ENCODE data around the gene GAL3ST1. TPM values are rescaled to one million over a fixed set of nuclear protein-coding genes. Genes with fewer than 3 reads are reported as not detected.

The GAL3ST1 gene
- total and polyA plus RNA-seq, 2 of the 8 experiments (the other 6 are each of a cell fraction or from before 2014, with no cell fraction given): 11.0 to 32.5 TPM

- H2AK5ac ChIP-seq (ENCODE audit: low read depth, low read length): no peak overlapping the region
- H2BK20ac ChIP-seq (ENCODE audit: low read length): no peak overlapping the region
- no peaks in the 10 kb centered on the region for H3K9me3 ChIP-seq (ENCODE audit: insufficient read depth in 2 of 2, low read depth in 1 of 2, low read length in 1 of 2)
- no peak overlapping the region for H2BK12ac ChIP-seq (ENCODE audit: low read depth, low read length)
- no peak overlapping the region for H2BK5ac ChIP-seq (ENCODE audit: low read depth, low read length)
- no peak overlapping the region for H4K5ac ChIP-seq (ENCODE audit: insufficient read length, low read depth, low read length)
- DNase-seq (ENCODE audit: low read depth in 1 of 2, low spot score in 2 of 2) (no peak), FAIRE-seq (no peak)
- no peak overlapping the region for H3K4ac ChIP-seq (replicated peaks; ENCODE audit: insufficient read length, low read depth, low read length)
- no peak overlapping the region for H4K91ac ChIP-seq (replicated peaks; ENCODE audit: insufficient read length, low read length)
- H3K4me2 ChIP-seq (ENCODE audit: insufficient read depth in 1 of 2, low read depth in 2 of 2, low read length in 2 of 2): no peak overlapping the region
- H3K79me2 ChIP-seq (ENCODE audit: control insufficient read depth in 1 of 2, insufficient read depth in 2 of 2, low read length in 2 of 2): no peaks in the 10 kb centered on the region
- no peak overlapping the region for H2BK120ac ChIP-seq (replicated peaks; ENCODE audit: low read depth, low read length)
- H3K27me3 ChIP-seq (replicated peaks in 1 of 4; ENCODE audit: control insufficient read depth in 3 of 4, extremely low read depth in 1 of 4, insufficient read depth in 3 of 4, low read length in 3 of 4): no peaks in the 10 kb centered on the region
- ChIA-PET CTCF (ENCODE audit: partially characterized antibody) (interaction anchor here (0.6 to 5.8 kb wide), 19 partner anchors 9 to 177 kb away, joined by 3 to 40 read pairs (median 4); partner anchors contain the start of gene PES1), POLR2A (ENCODE audit: partially characterized antibody) (interaction anchor here (3.6 kb wide), 1 partner anchor 11 kb away, joined by 16 read pairs; the partner anchor contains the start of gene PES1)
- no peak overlapping the region for H3K9ac ChIP-seq (replicated peaks in 1 of 4; ENCODE audit: extremely low read depth in 1 of 4, low read depth in 3 of 4, low read length in 3 of 4)
- peaks cover 3 to 10% (median 5%) of the 10 kb centered on the region in 4 experiments; a peak in 6 of 7 replicates for H3K4me1 ChIP-seq (replicated peaks in 1 of 4; ENCODE audit: control insufficient read depth in 3 of 4, insufficient read depth in 4 of 4, low read length in 3 of 4)
- no peak overlapping the region for H4K8ac ChIP-seq (ENCODE audit: extremely low read depth, insufficient read depth, low read length)
- H3K23me2 ChIP-seq (ENCODE audit: low read depth, low read length): no peaks in the 10 kb centered on the region
- 93% methylated on average over 4 of the region's 5 CpGs; no CpG with 5 or more reads in 1 of the 2 experiments for WGBS, 2 experiments (ENCODE audit: extremely low coverage in 1 of 2, insufficient coverage in 1 of 2, insufficient read length in 1 of 2, insufficient replicate concordance in 2 of 2, low coverage in 1 of 2, low lambda C conversion rate in 2 of 2, missing lambda C conversion rate in 1 of 2)
- peaks cover 0 to 2% of the 10 kb centered on the region in 2 experiments for H4K20me1 ChIP-seq (replicated peaks in 1 of 2; ENCODE audit: control insufficient read depth in 1 of 2, insufficient read depth in 2 of 2, low read length in 2 of 2)
- no peak overlapping the region for H3K27ac ChIP-seq (ENCODE audit: low read depth, low read length)
- no peak overlapping the region for H3K14ac ChIP-seq (ENCODE audit: insufficient read length)
- no peaks in the 10 kb centered on the region for H3K36me3 ChIP-seq (ENCODE audit: control insufficient read depth in 2 of 4, insufficient read depth in 4 of 4, low read length in 3 of 4)
- no peak overlapping the region for H2BK15ac ChIP-seq (ENCODE audit: low read length)
- H2AFZ ChIP-seq (ENCODE audit: low read length): no peak overlapping the region
- H3K79me1 ChIP-seq (ENCODE audit: low read depth, low read length): no peaks in the 10 kb centered on the region
- no peak overlapping the region for H3K4me3 ChIP-seq (ENCODE audit: extremely low read depth in 1 of 4, insufficient read depth in 2 of 4, low read depth in 3 of 4, low read length in 4 of 4)
- no peak overlapping the region for H3K56ac ChIP-seq (replicated peaks; ENCODE audit: insufficient read length, low read depth, low read length)
- H3K23ac ChIP-seq (ENCODE audit: insufficient read length): no peak overlapping the region
- H3K18ac ChIP-seq (ENCODE audit: extremely low read depth, low read length): no peak overlapping the region
- TF ChIP-seq ATF2 (IDR thresholded peaks at IDR 0.05; ENCODE audit: low read length) (no peak), JUND (IDR thresholded peaks at IDR 0.05; ENCODE audit: low read length) (no peak), CBX5 (IDR thresholded peaks at IDR 0.05; ENCODE audit: low read depth, low read length) (no peak), BRCA1 (IDR thresholded peaks at IDR 0.05; ENCODE audit: low read depth, low read length) (no peak), RNF2 (IDR thresholded peaks at IDR 0.05; ENCODE audit: borderline replicate concordance, low read depth, low read length, missing control alignments, poor library complexity, severe bottlenecking) (no peak), ZNF274 (IDR thresholded peaks at IDR 0.05; ENCODE audit: borderline replicate concordance, extremely low read depth, low read length) (no peak), CTCF (IDR thresholded peaks at IDR 0.05; ENCODE audit: control extremely low read depth in 1 of 3, insufficient read depth in 1 of 3, low read depth in 1 of 3, low read length in 3 of 3) (no peak), KDM5A (IDR thresholded peaks at IDR 0.05; ENCODE audit: low read length) (no peak), SUZ12 (IDR thresholded peaks at IDR 0.05; ENCODE audit: low read length) (no peak)
Observed at GRCh38 chr22:30601464-30601863, 27.0 kb upstream of the GAL3ST1 start.

Data from H1 (cell line).